Pulmonary artery endothelial cell (primary cell): Measurements from ENCODE around the gene HRAS. TPM values are rescaled to one million over a fixed set of nuclear protein-coding genes. Genes with fewer than 3 reads are reported as not detected.

ENCODE experiments used
- DNase-seq: peaks from one replicate; pipeline ENCODE4 v3.0.0-alpha.2; 2011; ENCODE audit warnings: low read depth, low spot score
- total RNA-seq: library from RNA; depleted of rRNA; stranded (reverse); fragments of >200 nt; gene quantifications from 2 replicates; pipeline ENCODE4 v1.2.3, GENCODE V29; 2014

HRAS gene
- total RNA-seq, 1 donor from 2014 or later, result 77.7 TPM

GRCh38 chr11:497565-498296 lies 37.6 kb downstream of the HRAS start:
- DNase-seq, result no peak

GRCh38 chr11:496834-497564 lies 38.4 kb downstream of the HRAS start:
- no peak for DNase-seq

- DNase-seq, result no peak
Observed at GRCh38 chr11:495537-495931, 39.8 kb downstream of the HRAS start.

GRCh38 chr11:494761-495536 lies 40.4 kb downstream of the HRAS start:
- no peak for DNase-seq

GRCh38 chr11:492427-493226 lies 42.7 kb downstream of the HRAS start:
- DNase-seq, result no peak

GRCh38 chr11:491358-491757 lies 44.0 kb downstream of the HRAS start:
- DNase-seq, result no peak

- no peak for DNase-seq
Observed at GRCh38 chr11:490930-491260, 44.5 kb downstream of the HRAS start.

GRCh38 chr11:490186-490929 lies 45.0 kb downstream of the HRAS start:
- DNase-seq, result no peak

- DNase-seq, result no peak
Observed at GRCh38 chr11:489610-490185, 45.7 kb downstream of the HRAS start.

GRCh38 chr11:488992-489391 lies 46.4 kb downstream of the HRAS start:
- no peak for DNase-seq

- DNase-seq, result no peak
Observed at GRCh38 chr11:488579-488978, 46.8 kb downstream of the HRAS start.

GRCh38 chr11:488062-488461 lies 47.3 kb downstream of the HRAS start:
- DNase-seq, result no peak

- no peak for DNase-seq
Observed at GRCh38 chr11:487571-488021, 47.8 kb downstream of the HRAS start.

GRCh38 chr11:486189-486588 lies 49.2 kb downstream of the HRAS start:
- DNase-seq, result no peak

- no peak for DNase-seq
Observed at GRCh38 chr11:484616-485015, 50.8 kb downstream of the HRAS start.

Other genes with a start within 250 kb of the HRAS start
- 12.3 and 13.6 TPM in 2 replicates for gene PGGHG, start 246.4 kb downstream of the HRAS start, total RNA-seq
- not detected in 2 replicates for gene IFITM5, start 236.1 kb downstream of the HRAS start, total RNA-seq
- 32.9 and 46.6 TPM in 2 replicates for gene IFITM2, start 227.8 kb downstream of the HRAS start, total RNA-seq
- gene IFITM1, start 221.5 kb downstream of the HRAS start, total RNA-seq, result 1.7 and 7.9 TPM in 2 replicates
- 44.4 and 45.8 TPM in 2 replicates for gene IFITM3, start 214.7 kb downstream of the HRAS start, total RNA-seq
- gene B4GALNT4, start 166.1 kb downstream of the HRAS start, total RNA-seq, result 1.5 TPM in 2 replicates
- 0.26 and 0.67 TPM in 2 replicates for gene PKP3, start 141.4 kb downstream of the HRAS start, total RNA-seq
- gene SIGIRR, start 120.6 kb downstream of the HRAS start, total RNA-seq, result 27.6 and 39.6 TPM in 2 replicates
- 0.07 TPM in 1 of 2 replicates, not detected in the other for gene ANO9, start 93.6 kb downstream of the HRAS start, total RNA-seq
- 32.1 and 39.7 TPM in 2 replicates for gene PTDSS2, start 85.3 kb downstream of the HRAS start, total RNA-seq
- 288 and 306 TPM in 2 replicates for gene RNH1, start 28.3 kb downstream of the HRAS start, total RNA-seq
- gene LRRC56, start 2.0 kb upstream of the HRAS start, total RNA-seq, result 0.40 and 0.46 TPM in 2 replicates
- 0.56 and 0.86 TPM in 2 replicates for gene LMNTD2, start 25.2 kb upstream of the HRAS start, total RNA-seq
- 11.5 and 14.4 TPM in 2 replicates for gene RASSF7, start 25.4 kb upstream of the HRAS start, total RNA-seq
- 28.0 and 29.5 TPM in 2 replicates for gene PHRF1, start 40.9 kb upstream of the HRAS start, total RNA-seq
- 8.7 and 16.5 TPM in 2 replicates for gene IRF7, start 80.4 kb upstream of the HRAS start, total RNA-seq
- not detected in 2 replicates for gene CDHR5, start 89.4 kb upstream of the HRAS start, total RNA-seq
- not detected in 2 replicates for gene SCT, start 91.6 kb upstream of the HRAS start, total RNA-seq
- gene DRD4, start 101.7 kb upstream of the HRAS start, total RNA-seq, result not detected in 2 replicates
- 45.1 and 66.1 TPM in 2 replicates for gene DEAF1, start 159.6 kb upstream of the HRAS start, total RNA-seq
- gene TMEM80, start 160.2 kb upstream of the HRAS start, total RNA-seq, result 8.4 and 9.7 TPM in 2 replicates
- 2.0 and 3.0 TPM in 2 replicates for gene EPS8L2, start 170.7 kb upstream of the HRAS start, total RNA-seq
- 278 and 283 TPM in 2 replicates for gene TALDO1, start 211.9 kb upstream of the HRAS start, total RNA-seq
- gene GATD1, start 241.9 kb upstream of the HRAS start, total RNA-seq, result 37.5 and 38.1 TPM in 2 replicates